Esophagus muscularis mucosa (tissue), 4 donors: ENCODE data around the gene FAM168B. TPM values are rescaled to one million over a fixed set of nuclear protein-coding genes. Genes with fewer than 3 reads are reported as not detected.

ENCODE experiments used
- DNase-seq: peaks from one replicate; pipeline ENCODE4 v3.0.0-alpha.2; 2017; ENCODE audit errors: extremely low spot score
- H3K27ac ChIP-seq, 4 donors: fragments of 200-600 bp; sonication (generic); replicated peaks in 1 of 4; 1 replicate in 3 of 4; 2 replicates in 1 of 4; pipeline ENCODE4 v1.5.1; 2016 to 2019; ENCODE audit warnings: mild to moderate bottlenecking in 1 of 4
- H3K27me3 ChIP-seq, 4 donors: fragments of 200-600 bp; sonication (generic); one replicate each; pipeline versions ENCODE4 v1.5.1 to v1.6.0; 2016 to 2019
- H3K36me3 ChIP-seq, 4 donors: fragments of 200-600 bp; sonication (generic); one replicate each; pipeline ENCODE4 v1.5.1; 2016 to 2019
- H3K4me1 ChIP-seq, 4 donors: fragments of 200-600 bp; sonication (generic); one replicate each; pipeline ENCODE4 v1.5.1; 2016 to 2019
- H3K4me3 ChIP-seq, 4 donors: fragments of 200-600 bp; sonication (generic); 1 replicate in 2 of 4; 2 replicates in 2 of 4; pipeline ENCODE4 v1.5.1; 2016 to 2019; ENCODE audit warnings: mild to moderate bottlenecking in 4 of 4, moderate library complexity in 1 of 4
- H3K9me3 ChIP-seq, 4 donors: fragments of 200-600 bp; sonication (generic); 1 replicate in 3 of 4; 2 replicates in 1 of 4; pipeline ENCODE4 v1.5.1; 2016 to 2019
- EP300 ChIP-seq: sonication (generic); formaldehyde crosslinking; IDR thresholded peaks from one replicate; pipeline ENCODE4 v1.6.1; 2017; ENCODE audit warnings: antibody characterized with exemption
- POLR2A ChIP-seq: fragments of 450-650 bp; IDR thresholded peaks from one replicate; pipeline ENCODE4 v1.6.1; 2017; ENCODE audit warnings: antibody characterized with exemption, moderate library complexity, mild to moderate bottlenecking, low read depth
- POLR2AphosphoS5 ChIP-seq, 2 donors: sonication (generic); formaldehyde crosslinking; IDR thresholded peaks; one replicate each; pipeline ENCODE4 v1.6.1; 2017; ENCODE audit warnings: antibody characterized with exemption in 2 of 2
- WGBS: methylation state at CpG from one replicate; pipeline ENCODE4 v1.1.5; 2018; 5-methylcytosine and 5-hydroxymethylcytosine counted together
- intact Hi-C: fragments of 100-400 bp; cut with DNase I; formaldehyde crosslinking; loops from one replicate; pipeline ENCODE4 v1.15.1; 2023
- total RNA-seq, 4 donors: library from RNA; depleted of rRNA; stranded (reverse); fragments of >200 nt; gene quantifications; one replicate each; pipeline versions ENCODE4 v1.1.0 to v1.2.1, GENCODE V29; 2016
- TF ChIP-seq, protein P1 (sequence below), 3 experiments: fragments of 200-600 bp in 2 of 3; fragments of 450-650 bp in 1 of 3; sonication (generic) in 2 of 3; IDR thresholded peaks; one replicate each; pipeline ENCODE4 v1.5.1; 2017 to 2019; ENCODE audit warnings: antibody characterized with exemption in 3 of 3, mild to moderate bottlenecking in 2 of 3, moderate library complexity in 1 of 3

Gene FAM168B
- total RNA-seq, 4 donors from 2014 or later, result 155 to 193 (median 182) TPM

DNA sequence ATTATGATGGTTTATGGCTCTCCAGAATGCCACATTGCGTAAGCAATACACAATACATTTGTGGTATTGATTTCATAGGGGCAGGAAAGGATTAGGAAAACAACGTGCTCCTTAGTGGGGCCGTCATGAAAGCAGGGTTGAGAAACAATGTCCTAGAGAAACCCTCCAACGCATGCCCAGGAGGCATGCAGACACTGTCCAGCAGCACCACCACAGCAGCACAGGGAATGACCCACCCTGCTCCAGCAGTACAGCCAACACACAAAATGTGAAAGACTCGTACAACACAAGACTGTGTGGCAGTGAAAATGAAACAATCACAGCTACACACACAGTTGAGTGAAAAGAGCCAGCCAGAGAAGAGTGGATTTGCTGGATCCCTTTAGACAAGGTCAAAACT lies 66.3 kb downstream of the FAM168B start:
- Histone ChIP-seq H3K9me3 (peaks cover 0 to 8% (median 3%) of the 10 kb centered on the region in 4 donors), H3K4me1 (no peaks in the 10 kb centered on the region), H3K27me3 (peaks cover 0 to 6% (median 0%) of the 10 kb centered on the region in 4 donors), H3K27ac (no peak overlapping the region), H3K4me3 (no peak overlapping the region), H3K36me3 (no peaks in the 10 kb centered on the region)
- DNase-seq, result no peak
- WGBS, result 75% methylated on average over 5 of the region's 5 CpGs
- TF ChIP-seq EP300 (no peak), POLR2A (no peak), POLR2AphosphoS5 (IDR thresholded peaks at IDR 0.05) (no peak)
- TF ChIP-seq, protein P1, sequence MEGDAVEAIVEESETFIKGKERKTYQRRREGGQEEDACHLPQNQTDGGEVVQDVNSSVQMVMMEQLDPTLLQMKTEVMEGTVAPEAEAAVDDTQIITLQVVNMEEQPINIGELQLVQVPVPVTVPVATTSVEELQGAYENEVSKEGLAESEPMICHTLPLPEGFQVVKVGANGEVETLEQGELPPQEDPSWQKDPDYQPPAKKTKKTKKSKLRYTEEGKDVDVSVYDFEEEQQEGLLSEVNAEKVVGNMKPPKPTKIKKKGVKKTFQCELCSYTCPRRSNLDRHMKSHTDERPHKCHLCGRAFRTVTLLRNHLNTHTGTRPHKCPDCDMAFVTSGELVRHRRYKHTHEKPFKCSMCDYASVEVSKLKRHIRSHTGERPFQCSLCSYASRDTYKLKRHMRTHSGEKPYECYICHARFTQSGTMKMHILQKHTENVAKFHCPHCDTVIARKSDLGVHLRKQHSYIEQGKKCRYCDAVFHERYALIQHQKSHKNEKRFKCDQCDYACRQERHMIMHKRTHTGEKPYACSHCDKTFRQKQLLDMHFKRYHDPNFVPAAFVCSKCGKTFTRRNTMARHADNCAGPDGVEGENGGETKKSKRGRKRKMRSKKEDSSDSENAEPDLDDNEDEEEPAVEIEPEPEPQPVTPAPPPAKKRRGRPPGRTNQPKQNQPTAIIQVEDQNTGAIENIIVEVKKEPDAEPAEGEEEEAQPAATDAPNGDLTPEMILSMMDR (IDR thresholded peaks at IDR 0.05), result no peak
- intact Hi-C loops, result no loop called here

DNA sequence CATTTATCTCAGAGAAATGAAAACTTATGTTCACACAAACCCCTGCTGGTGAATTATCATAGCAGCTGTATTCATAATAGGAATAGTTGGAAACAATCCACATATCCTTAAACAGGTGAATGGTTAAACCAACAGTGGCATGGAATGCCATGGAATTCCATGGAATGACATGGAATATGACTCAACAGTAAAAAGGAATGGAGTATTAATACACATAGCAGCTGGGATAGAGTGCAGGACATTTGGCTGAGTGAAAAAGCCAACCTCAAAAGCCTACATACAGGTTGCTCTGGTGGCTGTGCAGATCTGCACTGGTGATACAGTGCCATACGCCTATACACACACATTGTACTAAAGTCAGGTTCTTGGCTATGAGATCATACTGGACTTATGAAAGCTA lies 69.5 kb downstream of the FAM168B start:
- 92% methylated on average over 1 of the region's 1 CpG for WGBS
- H3K4me3 ChIP-seq, result no peak overlapping the region

DNA sequence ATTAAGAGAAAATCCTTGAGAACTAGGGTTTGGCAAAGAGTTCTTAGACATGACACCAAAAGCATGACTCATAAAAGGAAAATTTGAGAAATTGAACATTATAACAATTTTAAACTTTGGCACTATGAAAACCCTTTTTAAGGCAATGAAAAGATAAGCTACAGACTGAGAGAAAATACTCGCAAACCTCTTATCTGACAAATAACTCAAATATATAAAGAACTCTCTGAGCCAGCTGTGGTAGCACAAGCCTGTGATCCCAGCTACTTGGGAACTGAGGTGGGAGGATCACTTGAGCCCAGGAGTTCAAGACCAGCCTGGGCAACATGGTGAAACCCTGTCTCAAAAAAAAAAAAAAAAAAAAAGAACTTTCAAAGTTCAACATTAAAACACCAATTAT lies 70.5 kb downstream of the FAM168B start:
- Histone ChIP-seq H3K4me3 (no peak overlapping the region), H3K9me3 (peaks cover 0 to 4% (median 1%) of the 10 kb centered on the region in 4 donors), H3K36me3 (no peaks in the 10 kb centered on the region), H3K27me3 (peaks cover 0 to 3% (median 0%) of the 10 kb centered on the region in 4 donors), H3K27ac (no peak overlapping the region), H3K4me1 (no peaks in the 10 kb centered on the region)
- TF ChIP-seq EP300 (no peak), POLR2A (no peak), POLR2AphosphoS5 (IDR thresholded peaks at IDR 0.05) (no peak)
- TF ChIP-seq, protein P1 (IDR thresholded peaks at IDR 0.05), result no peak
- intact Hi-C loops, result no loop called here
- WGBS, result 78% methylated on average over 1 of the region's 1 CpG
- no peak for DNase-seq

More for the DNA sequence above, 69.5 kb downstream of the FAM168B start:
- intact Hi-C loops, result no loop called here
- no peaks in the 10 kb centered on the region for H3K4me1 ChIP-seq
- peaks cover 0 to 8% (median 3%) of the 10 kb centered on the region in 4 donors for H3K9me3 ChIP-seq
- DNase-seq, result peak; percentile 74
- H3K27me3 ChIP-seq, result peaks cover 0 to 6% (median 0%) of the 10 kb centered on the region in 4 donors
- no peak for TF ChIP-seq POLR2A
- TF ChIP-seq, protein P1 (IDR thresholded peaks at IDR 0.05), result no peak
- TF ChIP-seq POLR2AphosphoS5 (IDR thresholded peaks at IDR 0.05), result no peak
- no peak for TF ChIP-seq EP300
- no peak overlapping the region for H3K27ac ChIP-seq
- H3K36me3 ChIP-seq, result no peaks in the 10 kb centered on the region

DNA sequence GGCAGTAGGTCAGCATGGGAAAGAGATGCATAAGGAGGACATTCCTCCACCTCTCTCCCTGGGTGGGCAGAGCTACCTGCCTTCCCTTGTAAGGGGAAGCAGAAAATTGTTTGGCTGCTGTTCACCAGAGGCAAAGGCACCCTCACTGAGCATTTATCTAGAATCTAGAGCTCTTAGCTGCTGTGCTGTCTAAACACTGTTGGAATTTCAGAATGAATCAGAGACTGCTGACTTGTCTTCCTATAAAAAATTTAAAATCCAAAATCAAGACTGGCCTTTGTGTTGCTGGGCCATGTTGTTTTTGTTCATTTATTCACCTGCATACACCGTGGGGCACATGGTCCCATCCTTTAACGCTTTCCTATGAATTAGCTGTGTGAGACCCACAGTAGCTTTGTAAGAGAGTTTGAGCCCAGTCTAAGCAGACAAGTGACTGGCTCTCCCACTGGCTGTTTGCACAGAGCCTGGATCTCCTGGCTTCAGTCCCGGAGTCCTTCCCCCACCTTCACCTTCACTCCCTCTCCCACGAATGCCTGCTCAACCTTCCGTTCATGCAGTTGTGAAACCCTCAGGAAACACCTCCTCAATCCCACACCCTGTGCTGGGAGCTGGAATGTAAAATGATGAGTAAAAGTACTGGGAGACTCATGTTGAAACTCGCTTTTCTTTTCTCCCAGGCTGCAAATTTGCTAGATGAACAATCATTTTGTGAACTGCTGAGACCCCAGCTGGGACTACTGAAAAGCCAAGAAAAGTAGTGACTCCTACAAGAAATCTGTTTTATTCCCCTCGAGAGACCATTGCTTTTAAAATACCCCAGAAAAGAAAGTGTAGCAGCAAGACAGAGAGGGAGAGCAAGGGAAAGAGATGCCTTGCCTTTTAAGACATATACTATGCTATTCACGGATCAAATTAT lies 76.2 kb downstream of the FAM168B start:
- DNase-seq, result peak; percentile 90
- Histone ChIP-seq H3K27me3 (peaks cover 0 to 5% (median under 1%) of the 10 kb centered on the region in 4 donors), H3K36me3 (no peaks in the 10 kb centered on the region), H3K4me3 (no peak overlapping the region), H3K9me3 (no peaks in the 10 kb centered on the region), H3K27ac (no peak overlapping the region), H3K4me1 (peaks cover 0 to 10% (median 9%) of the 10 kb centered on the region in 4 donors)
- TF ChIP-seq EP300 (no peak), POLR2A (no peak), POLR2AphosphoS5 (IDR thresholded peaks at IDR 0.05) (no peak)
- TF ChIP-seq, protein P1 (IDR thresholded peaks at IDR 0.05), result no peak
- intact Hi-C loops, result no loop called here
- 22% methylated on average over 8 of the region's 8 CpGs for WGBS
